ENCODE data around the gene UGT1A5. TPM values are rescaled to one million over a fixed set of nuclear protein-coding genes. Genes with fewer than 3 reads are reported as not detected.

The UGT1A5 gene
- total RNA-seq, 3 donors from 2014 or later, result not detected

DNA sequence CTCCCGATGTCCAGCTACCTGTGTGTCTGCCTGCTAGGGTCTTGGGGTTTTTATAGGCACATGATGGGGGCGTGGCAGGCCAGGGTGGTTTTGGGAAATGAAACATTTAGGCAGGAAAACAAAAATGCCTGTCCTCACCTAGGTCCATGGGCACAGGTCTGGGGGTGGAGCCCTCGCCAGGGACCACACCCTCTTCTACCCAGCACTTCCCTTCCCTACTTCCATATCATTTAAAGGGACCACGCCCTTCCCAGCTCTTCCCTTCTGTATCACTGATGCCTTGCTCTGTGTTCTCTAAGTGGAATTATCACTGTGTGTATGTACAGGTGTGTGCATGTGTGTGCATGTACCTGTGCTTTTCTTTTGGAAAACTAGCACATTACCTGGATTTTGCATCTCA lies 53.7 kb downstream of the UGT1A5 start:
- DNase-seq (ENCODE audit: low spot score in 2 of 2), result no peak
- intact Hi-C loops (cut with DNase I; ENCODE audit: low total_unique reads), result no loop called here
- no peak overlapping the region for H3K27ac ChIP-seq

DNA sequence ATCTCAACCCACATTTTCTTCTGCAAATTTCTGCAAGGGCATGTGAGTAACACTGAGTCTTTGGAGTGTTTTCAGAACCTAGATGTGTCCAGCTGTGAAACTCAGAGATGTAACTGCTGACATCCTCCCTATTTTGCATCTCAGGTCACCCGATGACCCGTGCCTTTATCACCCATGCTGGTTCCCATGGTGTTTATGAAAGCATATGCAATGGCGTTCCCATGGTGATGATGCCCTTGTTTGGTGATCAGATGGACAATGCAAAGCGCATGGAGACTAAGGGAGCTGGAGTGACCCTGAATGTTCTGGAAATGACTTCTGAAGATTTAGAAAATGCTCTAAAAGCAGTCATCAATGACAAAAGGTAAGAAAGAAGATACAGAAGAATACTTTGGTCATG lies 55.4 kb downstream of the UGT1A5 start:
- no peak overlapping the region for H3K27ac ChIP-seq
- intact Hi-C loops (cut with DNase I; ENCODE audit: low total_unique reads), result no loop called here
- no peak for TF ChIP-seq POLR2A (IDR thresholded peaks at IDR 0.05)
- no peak for DNase-seq (ENCODE audit: low spot score in 2 of 2)
- no peaks in the 10 kb centered on the region for H3K27me3 ChIP-seq
- no peaks in the 10 kb centered on the region for H3K4me1 ChIP-seq
- no peaks in the 10 kb centered on the region for H3K9me3 ChIP-seq
- H3K36me3 ChIP-seq, result no peaks in the 10 kb centered on the region
- H3K4me3 ChIP-seq, result no peak overlapping the region

More for the DNA sequence above, 53.7 kb downstream of the UGT1A5 start:
- no peak overlapping the region for H3K4me3 ChIP-seq
- TF ChIP-seq, protein P1, sequence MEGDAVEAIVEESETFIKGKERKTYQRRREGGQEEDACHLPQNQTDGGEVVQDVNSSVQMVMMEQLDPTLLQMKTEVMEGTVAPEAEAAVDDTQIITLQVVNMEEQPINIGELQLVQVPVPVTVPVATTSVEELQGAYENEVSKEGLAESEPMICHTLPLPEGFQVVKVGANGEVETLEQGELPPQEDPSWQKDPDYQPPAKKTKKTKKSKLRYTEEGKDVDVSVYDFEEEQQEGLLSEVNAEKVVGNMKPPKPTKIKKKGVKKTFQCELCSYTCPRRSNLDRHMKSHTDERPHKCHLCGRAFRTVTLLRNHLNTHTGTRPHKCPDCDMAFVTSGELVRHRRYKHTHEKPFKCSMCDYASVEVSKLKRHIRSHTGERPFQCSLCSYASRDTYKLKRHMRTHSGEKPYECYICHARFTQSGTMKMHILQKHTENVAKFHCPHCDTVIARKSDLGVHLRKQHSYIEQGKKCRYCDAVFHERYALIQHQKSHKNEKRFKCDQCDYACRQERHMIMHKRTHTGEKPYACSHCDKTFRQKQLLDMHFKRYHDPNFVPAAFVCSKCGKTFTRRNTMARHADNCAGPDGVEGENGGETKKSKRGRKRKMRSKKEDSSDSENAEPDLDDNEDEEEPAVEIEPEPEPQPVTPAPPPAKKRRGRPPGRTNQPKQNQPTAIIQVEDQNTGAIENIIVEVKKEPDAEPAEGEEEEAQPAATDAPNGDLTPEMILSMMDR (IDR thresholded peaks at IDR 0.05), result no peak
- no peak for TF ChIP-seq POLR2A (IDR thresholded peaks at IDR 0.05)
- no peak for TF ChIP-seq POLR2AphosphoS5 (IDR thresholded peaks at IDR 0.05)
- H3K9me3 ChIP-seq, result no peaks in the 10 kb centered on the region
- no peaks in the 10 kb centered on the region for H3K27me3 ChIP-seq
- no peaks in the 10 kb centered on the region for H3K4me1 ChIP-seq
- H3K36me3 ChIP-seq, result no peaks in the 10 kb centered on the region

DNA sequence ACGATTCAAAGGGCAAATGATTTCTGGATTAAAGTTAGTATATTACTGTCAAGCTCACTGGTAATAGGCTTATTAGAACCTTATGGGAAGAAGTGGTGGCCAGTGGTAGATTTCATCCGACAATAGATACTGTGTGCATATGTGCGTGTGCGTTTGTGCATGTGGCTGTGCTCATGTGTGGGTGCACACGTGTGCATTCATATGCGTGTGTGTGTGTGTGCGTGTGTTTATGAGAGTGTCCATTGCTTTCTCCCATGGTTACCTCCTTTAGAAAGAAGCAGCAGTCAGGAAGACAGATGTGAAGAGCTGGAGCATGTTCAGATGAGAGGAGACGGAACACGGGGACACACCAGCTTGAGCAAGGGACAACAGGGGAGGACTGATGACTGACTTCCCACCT lies 56.6 kb downstream of the UGT1A5 start:
- TF ChIP-seq, protein P1 (IDR thresholded peaks at IDR 0.05), result no peak
- TF ChIP-seq POLR2A (IDR thresholded peaks at IDR 0.05) (no peak), POLR2AphosphoS5 (IDR thresholded peaks at IDR 0.05) (no peak)
- no peak for DNase-seq (ENCODE audit: low spot score in 2 of 2)
- intact Hi-C loops (cut with DNase I; ENCODE audit: low total_unique reads), result no loop called here

DNA sequence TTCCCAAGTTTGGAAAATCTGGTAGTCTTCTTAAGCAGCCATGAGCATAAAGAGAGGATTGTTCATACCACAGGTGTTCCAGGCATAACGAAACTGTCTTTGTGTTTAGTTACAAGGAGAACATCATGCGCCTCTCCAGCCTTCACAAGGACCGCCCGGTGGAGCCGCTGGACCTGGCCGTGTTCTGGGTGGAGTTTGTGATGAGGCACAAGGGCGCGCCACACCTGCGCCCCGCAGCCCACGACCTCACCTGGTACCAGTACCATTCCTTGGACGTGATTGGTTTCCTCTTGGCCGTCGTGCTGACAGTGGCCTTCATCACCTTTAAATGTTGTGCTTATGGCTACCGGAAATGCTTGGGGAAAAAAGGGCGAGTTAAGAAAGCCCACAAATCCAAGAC lies 59.4 kb downstream of the UGT1A5 start:
- Histone ChIP-seq H3K27me3 (no peaks in the 10 kb centered on the region), H3K36me3 (no peaks in the 10 kb centered on the region)

More for the DNA sequence above, 56.6 kb downstream of the UGT1A5 start:
- Histone ChIP-seq H3K4me1 (no peaks in the 10 kb centered on the region), H3K27me3 (no peaks in the 10 kb centered on the region), H3K4me3 (no peak overlapping the region), H3K36me3 (no peaks in the 10 kb centered on the region), H3K27ac (no peak overlapping the region), H3K9me3 (no peaks in the 10 kb centered on the region)

DNA sequence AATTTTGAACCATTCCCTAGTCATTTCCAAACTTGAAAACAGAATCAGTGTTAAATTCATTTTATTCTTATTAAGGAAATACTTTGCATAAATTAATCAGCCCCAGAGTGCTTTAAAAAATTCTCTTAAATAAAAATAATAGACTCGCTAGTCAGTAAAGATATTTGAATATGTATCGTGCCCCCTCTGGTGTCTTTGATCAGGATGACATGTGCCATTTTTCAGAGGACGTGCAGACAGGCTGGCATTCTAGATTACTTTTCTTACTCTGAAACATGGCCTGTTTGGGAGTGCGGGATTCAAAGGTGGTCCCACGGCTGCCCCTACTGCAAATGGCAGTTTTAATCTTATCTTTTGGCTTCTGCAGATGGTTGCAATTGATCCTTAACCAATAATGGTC lies 59.9 kb downstream of the UGT1A5 start:
- Histone ChIP-seq H3K4me1 (no peaks in the 10 kb centered on the region), H3K36me3 (no peaks in the 10 kb centered on the region), H3K4me3 (no peak overlapping the region), H3K9me3 (peaks cover 0 to 6% of the 10 kb centered on the region in 2 donors), H3K27me3 (no peaks in the 10 kb centered on the region), H3K27ac (no peak overlapping the region)
- DNase-seq (ENCODE audit: low spot score in 2 of 2), result no peak
- intact Hi-C loops (cut with DNase I; ENCODE audit: low total_unique reads), result no loop called here
- TF ChIP-seq POLR2A (IDR thresholded peaks at IDR 0.05) (no peak), POLR2AphosphoS5 (IDR thresholded peaks at IDR 0.05) (no peak)
- TF ChIP-seq, protein P1 (IDR thresholded peaks at IDR 0.05), result no peak

More for the DNA sequence above, 59.4 kb downstream of the UGT1A5 start:
- DNase-seq (ENCODE audit: low spot score in 2 of 2), result no peak
- intact Hi-C loops (cut with DNase I; ENCODE audit: low total_unique reads), result no loop called here
- no peak overlapping the region for H3K27ac ChIP-seq
- peaks cover 0 to 6% of the 10 kb centered on the region in 2 donors for H3K9me3 ChIP-seq
- TF ChIP-seq, protein P1 (IDR thresholded peaks at IDR 0.05), result no peak
- TF ChIP-seq POLR2AphosphoS5 (IDR thresholded peaks at IDR 0.05) (no peak), POLR2A (IDR thresholded peaks at IDR 0.05) (no peak)
- H3K4me3 ChIP-seq, result no peak overlapping the region
- H3K4me1 ChIP-seq, result no peaks in the 10 kb centered on the region

DNA sequence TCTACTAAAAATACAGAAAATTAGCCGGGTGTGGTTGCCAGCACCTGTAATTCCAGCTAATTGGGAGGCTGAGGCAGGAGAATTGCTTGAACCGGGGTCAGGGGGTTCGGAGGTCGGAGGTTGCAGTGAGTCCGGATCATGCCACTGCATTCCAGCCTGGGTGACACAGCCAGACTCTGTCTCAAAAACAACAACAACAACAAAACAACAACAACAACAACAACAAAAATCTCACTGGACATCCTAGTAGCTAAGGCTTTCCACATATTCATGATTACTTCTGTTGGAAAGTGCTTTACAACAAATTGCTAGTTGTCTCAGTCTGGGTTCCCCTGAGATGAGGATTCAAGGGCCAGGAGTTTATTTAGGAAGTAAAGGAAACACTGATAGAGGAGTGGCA lies 61.1 kb downstream of the UGT1A5 start:
- no peaks in the 10 kb centered on the region for H3K27me3 ChIP-seq
- no peaks in the 10 kb centered on the region for H3K36me3 ChIP-seq
- TF ChIP-seq POLR2A (IDR thresholded peaks at IDR 0.05) (no peak), POLR2AphosphoS5 (IDR thresholded peaks at IDR 0.05) (no peak)
- TF ChIP-seq, protein P1 (IDR thresholded peaks at IDR 0.05), result no peak
- no peak overlapping the region for H3K27ac ChIP-seq
- intact Hi-C loops (cut with DNase I; ENCODE audit: low total_unique reads), result no loop called here
- no peak overlapping the region for H3K4me3 ChIP-seq
- H3K9me3 ChIP-seq, result peaks cover 0 to 6% of the 10 kb centered on the region in 2 donors
- no peaks in the 10 kb centered on the region for H3K4me1 ChIP-seq
- DNase-seq (ENCODE audit: low spot score in 2 of 2), result no peak
